K562 (cell line): Measurements from ENCODE around the gene AIM2. TPM values are rescaled to one million over a fixed set of nuclear protein-coding genes. Genes with fewer than 3 reads are reported as not detected.

Experiments
- ATAC-seq: fragments of 200-7000 bp; cut with Tn5 transposase; 3 replicates; pipeline ENCODE4 v1.9.1; 2020; ENCODE audit warnings: moderate library complexity
- BruUV-seq: library from RNA; stranded (reverse); fragments of 400-500 nt; replicated peaks from 2 replicates; lab custom pipeline; 2021; lab: Mats Ljungman, UMichigan
- CTCF ChIA-PET: fragments of 300-600 bp; formaldehyde crosslinking; extraction: SDS; loops from one replicate; lab custom pipeline; 2021; ENCODE audit warnings: low intra/inter-chr PET ratio; lab: Yijun Ruan, JAX
- POLR2A ChIA-PET: fragments of 300-600, 350-650 bp; sonication (Branson Sonifier 250); formaldehyde crosslinking; extraction: SDS; loops from one replicate; lab custom pipeline; 2021; ENCODE audit warnings: antibody characterized with exemption, inconsistent platforms; lab: Yijun Ruan, JAX
- DNase-seq, 4 experiments: peaks; one replicate each; pipeline versions ENCODE4 v3.0.0 to v3.0.0-alpha.2; 2011 to 2018; ENCODE audit warnings: low spot score in 3 of 4, mixed read lengths in 3 of 4; ENCODE audit errors: extremely low read depth in 1 of 4
- FAIRE-seq: peaks from 2 replicates; lab custom pipeline; 2011; peaks lifted over from hg19 to GRCh38; lab: Jason Lieb, UNC
- H2AFZ ChIP-seq: 2 replicates; pipeline ENCODE4 v1.6.0; 2011; ENCODE audit warnings: low read depth, low read length, control low read depth, inconsistent platforms
- H3K27ac ChIP-seq: fragments of 200-600 bp; 3 replicates; pipeline ENCODE4 v1.8.0; 2011; ENCODE audit warnings: low read depth, mild to moderate bottlenecking, control low read depth, inconsistent platforms, low read length, moderate library complexity, mixed read lengths; ENCODE audit errors: extremely low read depth
- H3K27me3 ChIP-seq, 2 experiments: fragments of 300-600 bp in 1 of 2; 2 replicates in 1 of 2; 3 replicates in 1 of 2; pipeline versions ENCODE4 v1.6.0 to v1.8.0; 2011; ENCODE audit warnings: inconsistent platforms in 2 of 2, low read length in 2 of 2, mild to moderate bottlenecking in 1 of 2, mixed read lengths in 1 of 2, moderate library complexity in 1 of 2; ENCODE audit not compliant: control insufficient read depth in 2 of 2, insufficient read depth in 2 of 2
- H3K36me3 ChIP-seq: fragments of 300-600 bp; 3 replicates; pipeline ENCODE4 v1.8.0; 2011; ENCODE audit warnings: mild to moderate bottlenecking, low read length, inconsistent platforms; ENCODE audit not compliant: control insufficient read depth, insufficient read depth
- H3K4me1 ChIP-seq, 2 experiments: fragments of 200-600 bp in 1 of 2; replicated peaks in 1 of 2; 2 replicates in 1 of 2; 3 replicates in 1 of 2; pipeline versions ENCODE4 v1.5.1 to v1.8.0; 2011; ENCODE audit warnings: inconsistent platforms in 2 of 2, low read length in 2 of 2, mild to moderate bottlenecking in 1 of 2, mixed read lengths in 1 of 2, moderate library complexity in 1 of 2; ENCODE audit not compliant: control insufficient read depth in 2 of 2, insufficient read depth in 2 of 2
- H3K4me2 ChIP-seq: 2 replicates; pipeline ENCODE4 v1.6.1; 2011; ENCODE audit warnings: low read length, control low read depth, inconsistent platforms, mixed read lengths; ENCODE audit not compliant: insufficient read depth
- H3K4me3 ChIP-seq: fragments of 200-600 bp; sonication (generic), shearing (Covaris generic); 2 replicates; pipeline ENCODE4 v1.5.1; 2016; ENCODE audit warnings: control low read depth, inconsistent platforms
- H3K79me2 ChIP-seq: fragments of 200-600 bp; 3 replicates; pipeline ENCODE4 v1.8.0; 2011; ENCODE audit warnings: low read length, inconsistent platforms; ENCODE audit not compliant: control insufficient read depth, insufficient read depth
- H3K9ac ChIP-seq, 2 experiments: 2 replicates each; pipeline versions ENCODE4 v1.6.0 to v1.6.1; 2011; ENCODE audit warnings: low read depth in 2 of 2, low read length in 2 of 2, control low read depth in 1 of 2, inconsistent platforms in 1 of 2, mild to moderate bottlenecking in 1 of 2, mixed read lengths in 1 of 2; ENCODE audit not compliant: insufficient read depth in 1 of 2
- H3K9me1 ChIP-seq: one replicate; pipeline ENCODE4 v1.6.0; 2011; ENCODE audit warnings: inconsistent platforms, mild to moderate bottlenecking, low read length, moderate library complexity; ENCODE audit not compliant: control insufficient read depth, insufficient read depth
- H3K9me3 ChIP-seq: replicated peaks from 2 replicates; pipeline ENCODE4 v1.5.1; 2011; ENCODE audit warnings: low read depth, low read length, inconsistent platforms; ENCODE audit not compliant: control insufficient read depth, insufficient read depth
- H4K20me1 ChIP-seq: replicated peaks from 2 replicates; pipeline ENCODE4 v1.6.1; 2011; ENCODE audit warnings: low read length, inconsistent platforms, mixed read lengths; ENCODE audit not compliant: control insufficient read depth, insufficient read depth
- HOXB6 ChIP-seq: fragments of 250-450 bp; sonication (Bioruptor Pico); IDR thresholded peaks from 2 replicates; pipeline ENCODE4 v1.5.1; 2022; ENCODE audit warnings: mild to moderate bottlenecking, borderline replicate concordance
- RBM22 ChIP-seq: fragments of 200-400 bp; formaldehyde crosslinking; IDR thresholded peaks from 2 replicates; pipeline ENCODE4 v1.6.1; 2018; ENCODE audit warnings: low read length, low read depth; ENCODE audit not compliant: poor library complexity, severe bottlenecking
- ZNF224 ChIP-seq: sonication (generic); formaldehyde crosslinking; IDR thresholded peaks from 2 replicates; pipeline ENCODE4 v1.8.0; 2022; ENCODE audit warnings: mild to moderate bottlenecking, missing genetic modification reagents
- ZNF57 ChIP-seq: fragments of 450-650 bp; formaldehyde crosslinking; IDR thresholded peaks from 2 replicates; pipeline ENCODE4 v1.4.0; 2020; ENCODE audit warnings: mild to moderate bottlenecking, moderate library complexity
- ZSCAN29 ChIP-seq: fragments of 450-650 bp; IDR thresholded peaks from 2 replicates; pipeline ENCODE4 v1.6.1; 2017
- whole genome bisulfite sequencing: fragments of 100-300 bp; shearing (Covaris generic); methylation state at CpG from one replicate; pipeline ENCODE4 v1.1.6; 2016; ENCODE audit warnings: low coverage, mixed read lengths; ENCODE audit not compliant: insufficient coverage; ENCODE audit errors: missing lambda C conversion rate; 5-methylcytosine and 5-hydroxymethylcytosine counted together
- in situ Hi-C: fragments of 300-500 bp; cut with MboI; formaldehyde crosslinking; loops from 4 replicates; pipeline ENCODE4 v1.15.0; 2018; ENCODE audit warnings: inconsistent platforms, mixed read lengths
- intact Hi-C: fragments of 100-400 bp; cut with micrococcal nuclease; formaldehyde crosslinking; loops from 2 replicates; pipeline ENCODE4 v1.14.2; 2022
- polyA plus RNA-seq, 8 experiments: library from polyadenylated mRNA; depleted of rRNA in 4 of 8; stranded (reverse) in 5 of 8; unstranded in 3 of 8; fragments of >200 nt; fragmentation: Nextera tagmentation in 2 of 8; fragmentation: Illumina TruSeq in 1 of 8; extraction: Ambion mirVana in 2 of 8; extraction: Trizol in 1 of 8; gene quantifications; 2 replicates each; pipeline versions ENCODE4 v1.2.1 to v1.2.3, GENCODE V29; 2011 to 2014; ENCODE audit warnings: inconsistent platforms in 1 of 8, missing spikeins in 1 of 8
- total RNA-seq, 7 experiments: library from RNA; depleted of rRNA in 6 of 7; stranded (reverse); fragments of >200 nt in 6 of 7; fragmentation: Illumina TruSeq in 2 of 7; extraction: Trizol in 2 of 7; gene quantifications; 2 replicates each; pipeline versions ENCODE4 v1.2.1 to v1.2.3, GENCODE V29; 2011 to 2021; ENCODE audit warnings: low replicate concordance in 1 of 7
- TF ChIP-seq, protein P1 (sequence below): fragments of 450-650 bp; formaldehyde crosslinking; IDR thresholded peaks from 2 replicates; pipeline ENCODE4 v1.4.0; 2020; ENCODE audit warnings: mild to moderate bottlenecking, moderate library complexity
- TF ChIP-seq, protein P2 (sequence below): fragments of 450-650 bp; IDR thresholded peaks from 2 replicates; pipeline ENCODE4 v1.6.1; 2016

The AIM2 gene
- total and polyA plus RNA-seq, 9 of the 15 experiments (the other 6 are each of a cell fraction or from before 2014, with no cell fraction given), result 0.10 to 0.95 (median 0.22) TPM

DNA sequence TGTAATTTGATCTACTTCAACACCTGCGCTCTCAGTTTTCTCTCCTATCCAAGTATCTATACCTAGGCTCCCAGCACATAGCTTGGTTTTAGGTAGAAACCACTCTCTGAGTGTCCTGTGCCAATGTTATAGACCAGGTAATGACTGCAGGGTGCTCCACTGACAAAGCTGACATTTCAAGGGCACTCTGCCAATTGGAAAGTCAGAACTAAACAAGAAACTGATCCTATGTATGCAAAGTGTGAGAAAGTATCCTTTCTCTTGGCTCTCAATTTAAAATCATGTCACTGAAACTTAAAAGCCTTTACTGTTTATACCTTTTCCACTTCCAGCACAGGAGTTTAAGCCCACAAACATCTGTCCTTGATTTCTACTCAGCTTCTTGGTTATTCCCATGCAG, 45.0 kb upstream of the AIM2 start (continued):
- TF ChIP-seq, protein P1, sequence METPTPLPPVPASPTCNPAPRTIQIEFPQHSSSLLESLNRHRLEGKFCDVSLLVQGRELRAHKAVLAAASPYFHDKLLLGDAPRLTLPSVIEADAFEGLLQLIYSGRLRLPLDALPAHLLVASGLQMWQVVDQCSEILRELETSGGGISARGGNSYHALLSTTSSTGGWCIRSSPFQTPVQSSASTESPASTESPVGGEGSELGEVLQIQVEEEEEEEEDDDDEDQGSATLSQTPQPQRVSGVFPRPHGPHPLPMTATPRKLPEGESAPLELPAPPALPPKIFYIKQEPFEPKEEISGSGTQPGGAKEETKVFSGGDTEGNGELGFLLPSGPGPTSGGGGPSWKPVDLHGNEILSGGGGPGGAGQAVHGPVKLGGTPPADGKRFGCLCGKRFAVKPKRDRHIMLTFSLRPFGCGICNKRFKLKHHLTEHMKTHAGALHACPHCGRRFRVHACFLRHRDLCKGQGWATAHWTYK (CRISPR knock-in tag), result no peak

DNA sequence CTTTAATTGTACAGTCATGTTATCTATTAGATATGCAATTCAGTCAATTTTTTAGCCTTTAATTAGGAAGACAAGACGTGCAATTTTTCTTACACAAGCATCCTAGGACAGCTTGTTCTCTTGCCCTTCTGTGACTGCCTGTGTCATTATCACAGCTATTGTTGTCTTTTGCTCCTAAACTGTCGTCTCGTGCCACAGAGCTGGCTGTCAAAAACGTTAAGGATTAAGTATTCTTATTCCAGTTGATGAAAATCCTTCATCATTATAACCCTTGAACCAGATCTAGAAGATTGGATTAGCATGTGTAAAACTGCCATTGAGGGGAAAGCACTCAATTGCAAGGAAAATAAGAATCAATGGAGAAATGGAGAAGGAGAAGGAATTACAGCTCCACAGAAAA, 43.8 kb upstream of the AIM2 start:
- no peak for DNase-seq
- Histone ChIP-seq H3K9ac (no peak overlapping the region), H3K27ac (no peak overlapping the region), H3K4me1 (no peaks in the 10 kb centered on the region), H4K20me1 (no peaks in the 10 kb centered on the region), H3K27me3 (peaks cover 2 to 5% of the 10 kb centered on the region in 2 experiments; a peak in 3 of 5 replicates), H3K79me2 (no peaks in the 10 kb centered on the region), H3K9me1 (no peaks in the 10 kb centered on the region), H3K4me2 (no peak overlapping the region), H2AFZ (no peak overlapping the region), H3K9me3 (no peaks in the 10 kb centered on the region), H3K4me3 (no peak overlapping the region), H3K36me3 (no peaks in the 10 kb centered on the region)
- POLR2A ChIA-PET, result no interaction called here
- intact Hi-C loops (no loop called here), in situ Hi-C loops (no loop called here)
- ATAC-seq, result no peak
- WGBS, result 0% methylated on average over 4 of the region's 4 CpGs
- no peak for FAIRE-seq
- CTCF ChIA-PET, result no interaction called here
- BruUV-seq, result no TSS peak
- TF ChIP-seq HOXB6 (CRISPR knock-in tag), result no peak
- no peak for TF ChIP-seq RBM22
- TF ChIP-seq, protein P2, sequence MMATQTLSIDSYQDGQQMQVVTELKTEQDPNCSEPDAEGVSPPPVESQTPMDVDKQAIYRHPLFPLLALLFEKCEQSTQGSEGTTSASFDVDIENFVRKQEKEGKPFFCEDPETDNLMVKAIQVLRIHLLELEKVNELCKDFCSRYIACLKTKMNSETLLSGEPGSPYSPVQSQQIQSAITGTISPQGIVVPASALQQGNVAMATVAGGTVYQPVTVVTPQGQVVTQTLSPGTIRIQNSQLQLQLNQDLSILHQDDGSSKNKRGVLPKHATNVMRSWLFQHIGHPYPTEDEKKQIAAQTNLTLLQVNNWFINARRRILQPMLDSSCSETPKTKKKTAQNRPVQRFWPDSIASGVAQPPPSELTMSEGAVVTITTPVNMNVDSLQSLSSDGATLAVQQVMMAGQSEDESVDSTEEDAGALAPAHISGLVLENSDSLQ, result no peak
- no peak for TF ChIP-seq ZNF57 (CRISPR knock-in tag)
- no peak for TF ChIP-seq ZSCAN29
- no peak for TF ChIP-seq ZNF224
